ENCODE data around the gene CCDC148.

Gene CCDC148

DNA sequence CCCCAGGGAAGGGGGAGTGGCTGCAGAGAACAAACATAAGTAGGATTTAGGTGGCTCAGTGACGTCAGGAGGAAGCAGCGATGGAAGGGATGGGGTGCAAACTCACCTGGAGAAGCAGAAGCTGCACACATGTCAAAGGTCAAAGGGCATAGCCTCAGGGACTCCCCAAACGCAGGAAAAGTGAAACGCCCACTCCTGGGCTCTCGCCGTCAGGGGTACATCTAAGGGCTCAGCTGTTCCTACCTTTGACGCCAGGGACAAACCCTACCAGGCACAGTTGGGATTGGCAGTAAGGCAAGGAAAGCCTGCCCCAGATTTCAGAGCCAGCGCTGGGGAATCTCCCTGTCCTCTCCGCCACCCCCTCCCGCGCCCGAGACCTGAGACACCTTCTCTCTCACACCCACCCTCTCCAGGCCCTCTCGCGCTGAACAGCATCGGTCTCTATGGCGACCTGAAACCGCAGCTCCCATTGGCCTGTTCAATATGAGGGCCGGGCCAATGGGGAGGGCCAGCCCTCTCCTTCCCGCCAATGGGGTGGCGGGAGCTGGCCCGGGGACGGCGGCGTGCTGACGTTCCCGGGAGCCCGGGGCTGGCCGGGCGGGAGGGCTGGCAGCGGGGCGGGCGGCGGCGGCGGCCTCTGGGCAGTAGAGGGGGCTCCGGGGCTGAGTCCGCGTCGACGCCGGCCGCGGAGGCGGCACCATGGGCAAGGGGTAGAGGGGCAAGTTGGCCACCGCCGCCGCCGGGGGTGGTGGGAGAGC is at the start of gene CCDC148, which contains the start of gene PKP4:
TSS of gene CCDC148 (minus strand) at position 445 of the 758 bp plus-strand sequence. CDS start at position 131, 314 bp downstream.
TSS of gene PKP4 (plus strand) at position 644 of the 758 bp plus-strand sequence. CDS start 76,233 bp downstream, outside the sequence.
- Histone ChIP-seq H3K27ac (ENCODE audit: low read length) (no peak within 1 kb of the TSS), H3K4me3 (ENCODE audit: low read depth in 1 of 2, low read length in 2 of 2) (peak within 1 kb of the TSS; percentile 79 to 95), H3K4me1 (ENCODE audit: control insufficient read depth in 1 of 2, insufficient read depth in 2 of 2, low read length in 2 of 2) (peaks cover 0 to 17% of the 10 kb centered on the region in 2 donors), H3K27me3 (ENCODE audit: low read depth, low read length) (no peaks in the 10 kb centered on the region), H3K36me3 (ENCODE audit: control insufficient read depth in 1 of 2, insufficient read depth in 2 of 2, low read length in 2 of 2) (no peaks in the 10 kb centered on the region), H3K9me3 (ENCODE audit: control insufficient read depth in 1 of 2, low read length in 2 of 2) (no peaks in the 10 kb centered on the region)

- Histone ChIP-seq H3K27me3 (ENCODE audit: low read depth, low read length) (no peaks in the 10 kb centered on the region), H3K4me3 (ENCODE audit: low read depth in 1 of 2, low read length in 2 of 2) (no peak overlapping the region), H3K27ac (ENCODE audit: low read length) (no peak overlapping the region), H3K36me3 (ENCODE audit: control insufficient read depth in 1 of 2, insufficient read depth in 2 of 2, low read length in 2 of 2) (peaks cover 0 to 5% of the 10 kb centered on the region in 2 donors), H3K4me1 (ENCODE audit: control insufficient read depth in 1 of 2, insufficient read depth in 2 of 2, low read length in 2 of 2) (peaks cover 0 to 16% of the 10 kb centered on the region in 2 donors), H3K9me3 (ENCODE audit: control insufficient read depth in 1 of 2, low read length in 2 of 2) (no peaks in the 10 kb centered on the region)
Measured at GRCh38 chr2:158505448-158505934, 48.9 kb upstream of the CCDC148 start.

- Histone ChIP-seq H3K4me1 (ENCODE audit: control insufficient read depth in 1 of 2, insufficient read depth in 2 of 2, low read length in 2 of 2) (peaks cover 6 to 26% of the 10 kb centered on the region in 2 donors), H3K27ac (ENCODE audit: low read length) (no peak overlapping the region), H3K27me3 (ENCODE audit: low read depth, low read length) (no peaks in the 10 kb centered on the region), H3K36me3 (ENCODE audit: control insufficient read depth in 1 of 2, insufficient read depth in 2 of 2, low read length in 2 of 2) (peaks cover 0 to 5% of the 10 kb centered on the region in 2 donors), H3K4me3 (ENCODE audit: low read depth in 1 of 2, low read length in 2 of 2) (no peak overlapping the region), H3K9me3 (ENCODE audit: control insufficient read depth in 1 of 2, low read length in 2 of 2) (no peaks in the 10 kb centered on the region)
Measured at GRCh38 chr2:158504088-158504487, 47.5 kb upstream of the CCDC148 start.

DNA sequence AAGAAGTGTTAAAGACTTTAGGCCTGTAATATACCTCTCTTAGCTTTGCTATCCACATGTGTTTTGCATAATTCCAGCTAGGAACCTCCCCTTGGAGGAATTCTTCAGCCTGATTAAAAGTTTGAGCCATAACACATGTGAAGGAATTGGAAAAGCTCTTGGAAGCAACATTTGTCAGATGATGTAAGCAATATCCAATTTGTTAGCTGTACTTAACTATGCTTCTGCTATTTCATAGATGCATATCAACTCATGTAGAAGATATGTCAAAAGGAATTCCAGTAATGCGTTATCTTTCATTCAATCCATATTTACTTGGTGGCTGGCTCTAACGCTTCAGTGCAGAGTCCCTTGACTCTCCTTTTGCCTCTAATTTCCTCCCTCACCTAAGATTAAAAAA is 46.4 kb upstream of the CCDC148 start:
- H3K27ac ChIP-seq (ENCODE audit: low read length) = no peak overlapping the region
- peaks cover 6 to 26% of the 10 kb centered on the region in 2 donors for H3K4me1 ChIP-seq (ENCODE audit: control insufficient read depth in 1 of 2, insufficient read depth in 2 of 2, low read length in 2 of 2)
- peaks cover 0 to 5% of the 10 kb centered on the region in 2 donors for H3K36me3 ChIP-seq (ENCODE audit: control insufficient read depth in 1 of 2, insufficient read depth in 2 of 2, low read length in 2 of 2)
- no peak overlapping the region for H3K4me3 ChIP-seq (ENCODE audit: low read depth in 1 of 2, low read length in 2 of 2)
- no peaks in the 10 kb centered on the region for H3K9me3 ChIP-seq (ENCODE audit: control insufficient read depth in 1 of 2, low read length in 2 of 2)
- no peaks in the 10 kb centered on the region for H3K27me3 ChIP-seq (ENCODE audit: low read depth, low read length)

- Histone ChIP-seq H3K4me1 (ENCODE audit: control insufficient read depth in 1 of 2, insufficient read depth in 2 of 2, low read length in 2 of 2) (peaks cover 11 to 33% of the 10 kb centered on the region in 2 donors), H3K4me3 (ENCODE audit: low read depth in 1 of 2, low read length in 2 of 2) (no peak overlapping the region), H3K36me3 (ENCODE audit: control insufficient read depth in 1 of 2, insufficient read depth in 2 of 2, low read length in 2 of 2) (peaks cover 0 to 5% of the 10 kb centered on the region in 2 donors), H3K27me3 (ENCODE audit: low read depth, low read length) (no peaks in the 10 kb centered on the region), H3K9me3 (ENCODE audit: control insufficient read depth in 1 of 2, low read length in 2 of 2) (no peaks in the 10 kb centered on the region), H3K27ac (ENCODE audit: low read length) (no peak overlapping the region)
Measured at GRCh38 chr2:158501301-158501700, 44.7 kb upstream of the CCDC148 start.

DNA sequence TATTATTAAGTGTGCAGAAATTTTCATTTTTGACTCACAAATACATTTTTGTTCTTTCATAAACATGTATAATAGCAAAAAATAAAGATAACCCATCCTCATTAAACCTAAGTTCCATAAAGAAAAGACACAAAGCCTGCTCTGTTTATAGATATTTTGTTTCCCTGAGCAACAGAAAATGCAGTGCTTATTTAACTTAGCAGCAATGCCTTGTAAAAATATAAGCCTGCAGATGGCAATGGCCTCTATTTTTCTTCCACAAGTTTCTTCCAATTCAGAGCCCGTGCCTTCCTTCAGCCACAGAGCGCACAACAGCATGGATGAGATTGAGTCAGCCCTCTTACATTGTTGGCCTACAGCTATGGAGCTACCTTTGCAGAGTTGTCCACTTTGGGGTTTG is 43.8 kb upstream of the CCDC148 start:
- no peaks in the 10 kb centered on the region for H3K9me3 ChIP-seq (ENCODE audit: control insufficient read depth in 1 of 2, low read length in 2 of 2)
- H3K4me1 ChIP-seq (ENCODE audit: control insufficient read depth in 1 of 2, insufficient read depth in 2 of 2, low read length in 2 of 2) = peaks cover 11 to 33% of the 10 kb centered on the region in 2 donors
- no peak overlapping the region for H3K27ac ChIP-seq (ENCODE audit: low read length)
- H3K4me3 ChIP-seq (ENCODE audit: low read depth in 1 of 2, low read length in 2 of 2) = no peak overlapping the region
- H3K27me3 ChIP-seq (ENCODE audit: low read depth, low read length) = no peaks in the 10 kb centered on the region
- peaks cover 0 to 5% of the 10 kb centered on the region in 2 donors for H3K36me3 ChIP-seq (ENCODE audit: control insufficient read depth in 1 of 2, insufficient read depth in 2 of 2, low read length in 2 of 2)

GRCh38 chr2:158499383-158499782 is 42.8 kb upstream of the CCDC148 start:
- Histone ChIP-seq H3K9me3 (ENCODE audit: control insufficient read depth in 1 of 2, low read length in 2 of 2) (no peaks in the 10 kb centered on the region), H3K4me1 (ENCODE audit: control insufficient read depth in 1 of 2, insufficient read depth in 2 of 2, low read length in 2 of 2) (peaks cover 11 to 33% of the 10 kb centered on the region in 2 donors), H3K36me3 (ENCODE audit: control insufficient read depth in 1 of 2, insufficient read depth in 2 of 2, low read length in 2 of 2) (peaks cover 0 to 5% of the 10 kb centered on the region in 2 donors), H3K27me3 (ENCODE audit: low read depth, low read length) (no peaks in the 10 kb centered on the region), H3K27ac (ENCODE audit: low read length) (peak overlapping the region; percentile 5), H3K4me3 (ENCODE audit: low read depth in 1 of 2, low read length in 2 of 2) (no peak overlapping the region)

GRCh38 chr2:158498749-158499136 is 42.2 kb upstream of the CCDC148 start:
- Histone ChIP-seq H3K27ac (ENCODE audit: low read length) (no peak overlapping the region), H3K27me3 (ENCODE audit: low read depth, low read length) (no peaks in the 10 kb centered on the region), H3K4me3 (ENCODE audit: low read depth in 1 of 2, low read length in 2 of 2) (no peak overlapping the region), H3K36me3 (ENCODE audit: control insufficient read depth in 1 of 2, insufficient read depth in 2 of 2, low read length in 2 of 2) (peaks cover 0 to 5% of the 10 kb centered on the region in 2 donors), H3K4me1 (ENCODE audit: control insufficient read depth in 1 of 2, insufficient read depth in 2 of 2, low read length in 2 of 2) (peaks cover 11 to 35% of the 10 kb centered on the region in 2 donors), H3K9me3 (ENCODE audit: control insufficient read depth in 1 of 2, low read length in 2 of 2) (no peaks in the 10 kb centered on the region)

DNA sequence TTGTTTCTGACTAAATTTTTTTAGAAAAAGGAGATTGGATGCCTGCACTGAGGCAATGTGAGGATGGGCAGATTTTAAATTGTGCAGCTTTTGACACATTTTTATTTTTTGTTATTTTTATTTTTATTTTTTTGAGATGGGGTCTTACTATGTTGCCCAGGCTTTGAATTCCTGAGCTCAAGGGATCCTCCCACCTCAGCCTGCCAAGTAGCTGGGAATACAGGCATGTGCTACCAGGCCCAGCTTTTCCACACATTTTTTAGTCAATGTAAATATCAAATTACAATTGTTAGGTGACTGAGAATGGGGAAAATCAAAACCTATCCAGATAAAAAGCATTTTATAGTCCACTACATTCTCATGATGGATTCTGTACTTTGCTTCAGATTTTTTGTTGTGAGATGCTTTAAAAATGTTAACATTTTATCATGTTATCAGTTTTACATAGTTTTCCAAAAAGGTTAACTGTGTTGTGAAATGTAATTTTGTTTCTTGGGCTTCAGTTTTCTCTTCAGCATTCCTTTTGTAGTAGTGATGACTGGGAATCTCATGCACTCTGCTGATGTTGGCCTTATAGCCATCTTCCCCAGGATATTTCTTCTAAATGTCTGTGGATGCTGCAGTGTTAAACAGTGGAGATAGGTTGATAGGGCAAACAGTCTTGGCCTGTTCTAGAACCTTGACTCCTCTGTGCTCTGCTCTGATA is 41.6 kb upstream of the CCDC148 start:
- H3K27ac ChIP-seq (ENCODE audit: low read length) = no peak overlapping the region
- H3K4me3 ChIP-seq (ENCODE audit: low read depth in 1 of 2, low read length in 2 of 2) = no peak overlapping the region
- no peaks in the 10 kb centered on the region for H3K9me3 ChIP-seq (ENCODE audit: control insufficient read depth in 1 of 2, low read length in 2 of 2)
- no peaks in the 10 kb centered on the region for H3K27me3 ChIP-seq (ENCODE audit: low read depth, low read length)
- H3K36me3 ChIP-seq (ENCODE audit: control insufficient read depth in 1 of 2, insufficient read depth in 2 of 2, low read length in 2 of 2) = peaks cover 0 to 5% of the 10 kb centered on the region in 2 donors
- H3K4me1 ChIP-seq (ENCODE audit: control insufficient read depth in 1 of 2, insufficient read depth in 2 of 2, low read length in 2 of 2) = peaks cover 16 to 39% of the 10 kb centered on the region in 2 donors

GRCh38 chr2:158497486-158497885 is 40.9 kb upstream of the CCDC148 start:
- Histone ChIP-seq H3K4me1 (ENCODE audit: control insufficient read depth in 1 of 2, insufficient read depth in 2 of 2, low read length in 2 of 2) (peaks cover 16 to 34% of the 10 kb centered on the region in 2 donors), H3K27me3 (ENCODE audit: low read depth, low read length) (no peaks in the 10 kb centered on the region), H3K9me3 (ENCODE audit: control insufficient read depth in 1 of 2, low read length in 2 of 2) (no peaks in the 10 kb centered on the region), H3K27ac (ENCODE audit: low read length) (no peak overlapping the region), H3K4me3 (ENCODE audit: low read depth in 1 of 2, low read length in 2 of 2) (no peak overlapping the region), H3K36me3 (ENCODE audit: control insufficient read depth in 1 of 2, insufficient read depth in 2 of 2, low read length in 2 of 2) (peaks cover 0 to 5% of the 10 kb centered on the region in 2 donors)

DNA sequence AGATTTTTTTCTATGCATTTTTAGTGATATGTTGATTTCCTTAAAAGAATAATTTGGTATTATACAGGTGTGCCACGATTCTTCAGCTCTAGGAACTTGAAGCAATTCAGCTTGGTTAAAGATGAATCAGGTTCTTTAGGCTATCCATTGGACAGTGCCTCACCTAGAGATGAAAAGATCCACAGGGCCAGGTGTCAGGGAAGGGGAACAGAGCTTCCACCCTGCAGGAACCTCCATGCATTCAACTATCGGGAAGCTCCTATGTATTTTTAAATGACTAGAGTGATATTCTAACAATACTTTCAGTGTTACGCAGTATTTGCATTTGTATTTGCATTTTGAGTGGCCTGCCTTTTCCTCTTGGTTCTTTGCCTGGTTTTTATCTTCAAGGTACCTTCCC is 40.4 kb upstream of the CCDC148 start:
- Histone ChIP-seq H3K27me3 (ENCODE audit: low read depth, low read length) (no peaks in the 10 kb centered on the region), H3K9me3 (ENCODE audit: control insufficient read depth in 1 of 2, low read length in 2 of 2) (no peaks in the 10 kb centered on the region), H3K27ac (ENCODE audit: low read length) (no peak overlapping the region), H3K4me1 (ENCODE audit: control insufficient read depth in 1 of 2, insufficient read depth in 2 of 2, low read length in 2 of 2) (peaks cover 16 to 34% of the 10 kb centered on the region in 2 donors), H3K4me3 (ENCODE audit: low read depth in 1 of 2, low read length in 2 of 2) (no peak overlapping the region), H3K36me3 (ENCODE audit: control insufficient read depth in 1 of 2, insufficient read depth in 2 of 2, low read length in 2 of 2) (peaks cover 0 to 5% of the 10 kb centered on the region in 2 donors)
